Endothelial cell of umbilical vein (primary cell): ENCODE data around the gene LRRC31. TPM values are rescaled to one million over a fixed set of nuclear protein-coding genes. Genes with fewer than 3 reads are reported as not detected.

Source experiments
- BruUV-seq: library from RNA; stranded (reverse); fragments of 400-500 nt; replicated peaks from 2 replicates; lab custom pipeline; 2021; lab: Mats Ljungman, UMichigan
- CTCF ChIA-PET: fragments of 300-600, 350-600 bp; sonication (Branson Sonifier 250); formaldehyde crosslinking; loops from one replicate; lab custom pipeline; 2021; ENCODE audit warnings: antibody characterized with exemption, inconsistent platforms; lab: Charles Lee
- POLR2A ChIA-PET: fragments of 300-600, 350-600 bp; sonication (Branson Sonifier 250); formaldehyde crosslinking; loops from one replicate; lab custom pipeline; 2021; ENCODE audit warnings: antibody characterized with exemption, inconsistent platforms; lab: Charles Lee
- DNase-seq: peaks from one replicate; pipeline ENCODE4 v3.0.0-alpha.2; 2011; ENCODE audit warnings: low read depth, low spot score
- FAIRE-seq: peaks from 2 replicates; lab custom pipeline; 2011; peaks lifted over from hg19 to GRCh38; lab: Jason Lieb, UNC
- H2AFZ ChIP-seq: 2 replicates; pipeline ENCODE4 v1.6.0; 2012; ENCODE audit warnings: low read depth, low read length, control low read depth, inconsistent platforms
- H3K27ac ChIP-seq: 2 replicates; pipeline ENCODE4 v1.5.1; 2011; ENCODE audit warnings: low read depth, mild to moderate bottlenecking, control low read depth, low read length, moderate library complexity; ENCODE audit not compliant: insufficient read depth
- H3K27me3 ChIP-seq, 2 experiments: 2 replicates each; pipeline versions ENCODE4 v1.6.0 to v1.6.1; 2011; ENCODE audit warnings: low read length in 2 of 2, mixed read lengths in 1 of 2; ENCODE audit not compliant: control insufficient read depth in 2 of 2, insufficient read depth in 2 of 2
- H3K36me3 ChIP-seq, 2 experiments: 2 replicates in 1 of 2; 3 replicates in 1 of 2; pipeline ENCODE4 v1.5.1; 2011; ENCODE audit warnings: low read length in 2 of 2, mild to moderate bottlenecking in 1 of 2, moderate library complexity in 1 of 2; ENCODE audit not compliant: control insufficient read depth in 2 of 2, insufficient read depth in 2 of 2; ENCODE audit errors: extremely low read depth in 1 of 2
- H3K4me1 ChIP-seq: 3 replicates; pipeline ENCODE4 v1.5.1; 2011; ENCODE audit warnings: mild to moderate bottlenecking, low read length; ENCODE audit not compliant: control insufficient read depth, insufficient read depth; ENCODE audit errors: extremely low read depth
- H3K4me2 ChIP-seq: 2 replicates; pipeline ENCODE4 v1.6.1; 2011; ENCODE audit warnings: low read length, control low read depth, mixed read lengths; ENCODE audit not compliant: insufficient read depth
- H3K4me3 ChIP-seq, 3 experiments: fragments of 200-600 bp in 1 of 3; sonication (generic), shearing (Covaris generic) in 1 of 3; replicated peaks in 1 of 3; 2 replicates each; pipeline ENCODE4 v1.5.1; 2011 to 2016; ENCODE audit warnings: control low read depth in 3 of 3, low read length in 3 of 3, mild to moderate bottlenecking in 2 of 3, inconsistent platforms in 1 of 3, low read depth in 1 of 3, moderate library complexity in 1 of 3; ENCODE audit not compliant: insufficient read depth in 1 of 3
- H3K79me2 ChIP-seq: 2 replicates; pipeline ENCODE4 v1.6.0; 2012; ENCODE audit warnings: low read length, inconsistent platforms; ENCODE audit not compliant: control insufficient read depth, insufficient read depth
- H3K9ac ChIP-seq: replicated peaks from 2 replicates; pipeline ENCODE3; 2011; ENCODE audit warnings: low read length, control low read depth; ENCODE audit not compliant: insufficient read depth; ENCODE audit errors: extremely low read depth
- H3K9me1 ChIP-seq: replicated peaks from 3 replicates; pipeline ENCODE4 v1.6.0; 2011; ENCODE audit warnings: mild to moderate bottlenecking, low read length; ENCODE audit not compliant: control insufficient read depth, insufficient read depth; ENCODE audit errors: extremely low read depth
- H3K9me3 ChIP-seq: replicated peaks from 2 replicates; pipeline ENCODE4 v1.5.1; 2012; ENCODE audit warnings: low read length, inconsistent platforms; ENCODE audit not compliant: control insufficient read depth, insufficient read depth
- H4K20me1 ChIP-seq: replicated peaks from 2 replicates; pipeline ENCODE3; 2011; ENCODE audit warnings: mild to moderate bottlenecking, low read length; ENCODE audit not compliant: control insufficient read depth, insufficient read depth; ENCODE audit errors: extremely low read depth
- EZH2 ChIP-seq: IDR thresholded peaks from 2 replicates; pipeline ENCODE4 v1.6.1; 2012; ENCODE audit warnings: borderline replicate concordance, low read depth, mild to moderate bottlenecking, moderate library complexity, low read length, inconsistent platforms; ENCODE audit not compliant: severe bottlenecking
- FOS ChIP-seq: IDR thresholded peaks from 2 replicates; pipeline ENCODE4 v1.6.1; 2011; ENCODE audit warnings: mild to moderate bottlenecking, low read length, moderate library complexity, borderline replicate concordance; ENCODE audit not compliant: insufficient read depth
- GATA2 ChIP-seq: IDR thresholded peaks from 2 replicates; pipeline ENCODE4 v1.7.0; 2011; ENCODE audit warnings: low read depth, mild to moderate bottlenecking, moderate library complexity, mixed read lengths, low read length; ENCODE audit not compliant: insufficient read length, insufficient read depth
- JUN ChIP-seq: IDR thresholded peaks from 2 replicates; pipeline ENCODE4 v1.6.1; 2011; ENCODE audit warnings: borderline replicate concordance, low read depth; ENCODE audit not compliant: insufficient read length, insufficient read depth
- MYC ChIP-seq: IDR thresholded peaks from one replicate; pipeline ENCODE4 v1.6.1; 2011; ENCODE audit warnings: mild to moderate bottlenecking, low read depth, low read length
- POLR2A ChIP-seq: IDR thresholded peaks from 2 replicates; pipeline ENCODE4 v1.6.1; 2012; ENCODE audit warnings: low read depth, mild to moderate bottlenecking, control low read depth, low read length
- POLR2AphosphoS5 ChIP-seq: IDR thresholded peaks from 2 replicates; pipeline ENCODE4 v1.6.1; 2012; ENCODE audit warnings: low read depth, mild to moderate bottlenecking, control low read depth, low read length, moderate library complexity; ENCODE audit not compliant: insufficient read depth
- dilution Hi-C: fragments of 300-500 bp; cut with MboI; formaldehyde crosslinking; loops from one replicate; pipeline ENCODE4 v1.15.0; 2019; ENCODE audit warnings: low sequenced_read_pairs; ENCODE audit not compliant: extremely low pct_ligation_motif_present
- intact Hi-C: fragments of 100-400 bp; cut with micrococcal nuclease; formaldehyde crosslinking; loops from one replicate; pipeline ENCODE4 v1.10.0; 2022
- polyA plus RNA-seq, 4 experiments: library from polyadenylated mRNA; depleted of rRNA in 3 of 4; stranded (reverse) in 3 of 4; unstranded in 1 of 4; fragments of >200 nt; gene quantifications; 2 replicates each; pipeline versions ENCODE4 v1.2.1 to v1.2.3, GENCODE V29; 2011 to 2012; ENCODE audit warnings: missing spikeins in 1 of 4
- total RNA-seq: library from RNA; stranded (reverse); gene quantifications from 2 replicates; pipeline ENCODE4 v1.2.3, GENCODE V29; 2021
- TF ChIP-seq, protein P1 (sequence below), 2 donors: IDR thresholded peaks; 1 replicate in 1 of 2; 2 replicates in 1 of 2; pipeline ENCODE4 v1.5.1; 2011; ENCODE audit warnings: low read length in 2 of 2, mild to moderate bottlenecking in 2 of 2, moderate library complexity in 2 of 2, control low read depth in 1 of 2, inconsistent platforms in 1 of 2, low read depth in 1 of 2; ENCODE audit not compliant: insufficient read depth in 1 of 2; ENCODE audit errors: extremely low read depth in 1 of 2
- TF ChIP-seq, protein P2 (sequence below): IDR thresholded peaks from 2 replicates; pipeline ENCODE4 v1.6.1; 2011; ENCODE audit not compliant: insufficient read depth, insufficient read length

Gene LRRC31
- total and polyA plus RNA-seq, 2 donors (not counting 3 experiments of a cell fraction or from before 2014, with no cell fraction given), result not detected

DNA sequence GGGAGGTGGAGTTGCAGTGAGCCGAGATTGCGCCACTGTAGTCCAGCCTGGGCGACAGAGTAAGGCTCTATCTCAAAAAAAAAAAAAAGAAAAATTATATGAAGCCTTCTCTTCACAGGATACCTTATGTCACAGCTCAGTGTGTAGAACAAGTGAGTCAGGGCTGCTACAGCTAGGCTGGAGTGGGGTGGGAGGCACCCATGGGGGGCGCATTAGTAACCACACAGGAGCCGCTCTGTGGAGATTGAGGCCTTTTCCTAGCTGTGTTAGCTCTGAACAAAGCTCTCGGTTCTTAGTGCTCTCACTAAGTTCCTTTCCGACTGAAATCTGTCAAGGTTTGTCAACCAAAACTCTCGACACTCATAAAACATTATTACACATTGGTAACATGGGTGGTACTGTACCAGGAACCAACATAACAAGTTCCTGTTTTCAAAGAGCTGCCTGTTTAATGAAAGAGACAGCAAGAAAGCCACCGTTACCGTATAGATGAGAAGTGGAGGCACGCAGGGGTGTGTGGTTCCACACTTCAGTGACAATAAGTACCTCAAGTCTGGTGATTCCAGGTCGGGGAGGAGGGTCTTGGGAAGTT, 4.5 kb downstream of the LRRC31 start:
- CTCF ChIA-PET, result interaction anchor here (0.7 to 1.6 kb wide), 4 partner anchors 155 to 983 kb away, joined by 3 to 5 read pairs (median 4); no protein-coding TSS in a partner anchor
- Histone ChIP-seq H3K9me1 (no peaks in the 10 kb centered on the region), H3K9me3 (no peaks in the 10 kb centered on the region), H3K27me3 (peaks cover 2% of the 10 kb centered on the region in 2 experiments), H3K4me3 (no peak overlapping the region), H3K27ac (no peak overlapping the region), H3K4me2 (no peak overlapping the region), H2AFZ (no peak overlapping the region), H3K36me3 (no peaks in the 10 kb centered on the region), H3K4me1 (no peaks in the 10 kb centered on the region), H3K79me2 (no peaks in the 10 kb centered on the region), H3K9ac (no peak overlapping the region), H4K20me1 (no peaks in the 10 kb centered on the region)
- intact Hi-C loops (loop anchor here (10.0 kb wide), 2 partner anchors 320 to 510 kb away; partner anchors contain the start of gene PHC3), dilution Hi-C loops (no loop called here)
- no peak for TF ChIP-seq POLR2A
- TF ChIP-seq, protein P1, sequence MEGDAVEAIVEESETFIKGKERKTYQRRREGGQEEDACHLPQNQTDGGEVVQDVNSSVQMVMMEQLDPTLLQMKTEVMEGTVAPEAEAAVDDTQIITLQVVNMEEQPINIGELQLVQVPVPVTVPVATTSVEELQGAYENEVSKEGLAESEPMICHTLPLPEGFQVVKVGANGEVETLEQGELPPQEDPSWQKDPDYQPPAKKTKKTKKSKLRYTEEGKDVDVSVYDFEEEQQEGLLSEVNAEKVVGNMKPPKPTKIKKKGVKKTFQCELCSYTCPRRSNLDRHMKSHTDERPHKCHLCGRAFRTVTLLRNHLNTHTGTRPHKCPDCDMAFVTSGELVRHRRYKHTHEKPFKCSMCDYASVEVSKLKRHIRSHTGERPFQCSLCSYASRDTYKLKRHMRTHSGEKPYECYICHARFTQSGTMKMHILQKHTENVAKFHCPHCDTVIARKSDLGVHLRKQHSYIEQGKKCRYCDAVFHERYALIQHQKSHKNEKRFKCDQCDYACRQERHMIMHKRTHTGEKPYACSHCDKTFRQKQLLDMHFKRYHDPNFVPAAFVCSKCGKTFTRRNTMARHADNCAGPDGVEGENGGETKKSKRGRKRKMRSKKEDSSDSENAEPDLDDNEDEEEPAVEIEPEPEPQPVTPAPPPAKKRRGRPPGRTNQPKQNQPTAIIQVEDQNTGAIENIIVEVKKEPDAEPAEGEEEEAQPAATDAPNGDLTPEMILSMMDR (IDR thresholded peaks at IDR 0.05; ENCODE audit: extremely low read depth in 1 of 2, insufficient read depth in 1 of 2, low read depth in 1 of 2, low read length in 2 of 2), result no peak
- TF ChIP-seq JUN, result no peak
- no peak for TF ChIP-seq MYC
- TF ChIP-seq EZH2, result no peak
- TF ChIP-seq POLR2AphosphoS5, result no peak
- TF ChIP-seq, protein P2, sequence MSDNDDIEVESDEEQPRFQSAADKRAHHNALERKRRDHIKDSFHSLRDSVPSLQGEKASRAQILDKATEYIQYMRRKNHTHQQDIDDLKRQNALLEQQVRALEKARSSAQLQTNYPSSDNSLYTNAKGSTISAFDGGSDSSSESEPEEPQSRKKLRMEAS, result no peak
- TF ChIP-seq FOS, result no peak
- TF ChIP-seq GATA2, result no peak
- DNase-seq (no peak), FAIRE-seq (no peak)
- POLR2A ChIA-PET, result no interaction called here
- no TSS peak for BruUV-seq
